K562 (cell line): ENCODE results near the gene HBEGF. TPM values are rescaled to one million over a fixed set of nuclear protein-coding genes. Genes with fewer than 3 reads are reported as not detected.

Experiments used
- ARHGAP35 ChIP-seq: fragments of 450-650 bp; IDR thresholded peaks from 2 replicates; pipeline ENCODE4 v1.6.1; 2018; ENCODE audit not compliant: partially characterized antibody
- BCOR ChIP-seq: fragments of 450-650 bp; IDR thresholded peaks from 2 replicates; pipeline ENCODE4 v1.6.1; 2016
- EP400 ChIP-seq: fragments of 450-650 bp; IDR thresholded peaks from 2 replicates; pipeline ENCODE4 v1.6.1; 2017; ENCODE audit warnings: antibody characterized with exemption, mild to moderate bottlenecking, moderate library complexity
- IFI16 ChIP-seq: fragments of 250-450 bp; sonication (Bioruptor Pico); IDR thresholded peaks from 2 replicates; pipeline ENCODE4 v2.1.2; 2022; ENCODE audit warnings: mild to moderate bottlenecking, inconsistent platforms
- LARP7 ChIP-seq: fragments of 450-650 bp; IDR thresholded peaks from 2 replicates; pipeline ENCODE4 v1.6.1; 2016
- PHB2 ChIP-seq: fragments of 450-650 bp; IDR thresholded peaks from 2 replicates; pipeline ENCODE4 v1.6.1; 2017; ENCODE audit warnings: low read depth
- POLR2A ChIP-seq: fragments of 450-650 bp; conservative IDR thresholded peaks from 2 replicates; pipeline ENCODE4 v1.6.1; 2016
- PRMT5 ChIP-seq: sonication (generic); formaldehyde crosslinking; IDR thresholded peaks from 2 replicates; pipeline ENCODE4 v1.5.0; 2020; ENCODE audit warnings: missing genetic modification reagents
- PTRF ChIP-seq: fragments of 450-650 bp; IDR thresholded peaks from 2 replicates; pipeline ENCODE4 v1.6.1; 2016; ENCODE audit warnings: mild to moderate bottlenecking, missing genetic modification characterization, missing compliant biosample characterization
- RFX5 ChIP-seq: IDR thresholded peaks from 2 replicates; pipeline ENCODE4 v1.6.1; 2011; ENCODE audit warnings: low read depth, mild to moderate bottlenecking, improper control_type of control experiment, low read length
- SNRNP70 ChIP-seq: fragments of 200-400 bp; formaldehyde crosslinking; optimal IDR thresholded peaks from 2 replicates; pipeline ENCODE3; 2017; ENCODE audit warnings: low read depth, low read length
- SRF ChIP-seq, 2 experiments: fragments of 250-450, 450-650 bp in 1 of 2; sonication (Bioruptor Pico) in 1 of 2; sonication (generic) in 1 of 2; formaldehyde crosslinking; IDR thresholded peaks; 2 replicates each; pipeline versions ENCODE4 v1.5.0 to v1.5.1; 2020 to 2022; ENCODE audit warnings: mild to moderate bottlenecking in 1 of 2, missing genetic modification reagents in 1 of 2
- TEAD4 ChIP-seq, 2 experiments: sonication (generic) in 1 of 2; formaldehyde crosslinking in 1 of 2; IDR thresholded peaks; 2 replicates each; pipeline versions ENCODE4 v1.6.1 to v1.8.0; 2012 to 2022; ENCODE audit warnings: borderline replicate concordance in 1 of 2, inconsistent platforms in 1 of 2, low read length in 1 of 2, mild to moderate bottlenecking in 1 of 2, missing genetic modification reagents in 1 of 2
- TSC22D4 ChIP-seq: fragments of 450-650 bp; IDR thresholded peaks from 2 replicates; pipeline ENCODE4 v1.6.1; 2016; ENCODE audit warnings: missing genetic modification characterization, missing biosample characterization, control low read depth
- ZNF124 ChIP-seq: sonication (generic); formaldehyde crosslinking; IDR thresholded peaks from 2 replicates; pipeline ENCODE4 v1.8.1; 2022; ENCODE audit warnings: missing genetic modification reagents
- ZNF274 ChIP-seq: IDR thresholded peaks from 2 replicates; pipeline ENCODE4 v1.6.1; 2011; ENCODE audit warnings: low read depth, mild to moderate bottlenecking, low read length, moderate library complexity, borderline replicate concordance
- ZNF354B ChIP-seq: fragments of 250-450 bp; sonication (Bioruptor Pico); IDR thresholded peaks from 2 replicates; pipeline ENCODE4 v1.4.0; 2020
- ZNF589 ChIP-seq: fragments of 200-800 bp; sonication (Bioruptor generic); IDR thresholded peaks from 2 replicates; pipeline ENCODE4 v1.6.1; 2016; ENCODE audit warnings: low read depth, missing genetic modification characterization, missing compliant biosample characterization
- ZNF644 ChIP-seq: fragments of 200-800 bp; sonication (Bioruptor generic); IDR thresholded peaks from 2 replicates; pipeline ENCODE4 v1.6.1; 2016; ENCODE audit warnings: low read depth, missing genetic modification characterization, missing compliant biosample characterization
- polyA plus RNA-seq, 8 experiments: library from polyadenylated mRNA; depleted of rRNA in 4 of 8; stranded (reverse) in 5 of 8; unstranded in 3 of 8; fragments of >200 nt; fragmentation: Nextera tagmentation in 2 of 8; fragmentation: Illumina TruSeq in 1 of 8; extraction: Ambion mirVana in 2 of 8; extraction: Trizol in 1 of 8; gene quantifications; 2 replicates each; pipeline versions ENCODE4 v1.2.1 to v1.2.3, GENCODE V29; 2011 to 2014; ENCODE audit warnings: inconsistent platforms in 1 of 8, missing spikeins in 1 of 8
- total RNA-seq, 7 experiments: library from RNA; depleted of rRNA in 6 of 7; stranded (reverse); fragments of >200 nt in 6 of 7; fragmentation: Illumina TruSeq in 2 of 7; extraction: Trizol in 2 of 7; gene quantifications; 2 replicates each; pipeline versions ENCODE4 v1.2.1 to v1.2.3, GENCODE V29; 2011 to 2021; ENCODE audit warnings: low replicate concordance in 1 of 7
- TF ChIP-seq, protein P1 (sequence below): IDR thresholded peaks from 3 replicates; pipeline ENCODE4 v1.6.1; 2011; ENCODE audit warnings: borderline replicate concordance, mild to moderate bottlenecking, moderate library complexity; ENCODE audit not compliant: insufficient read length; ENCODE audit errors: extremely low read depth
- TF ChIP-seq, protein P2 (sequence below): fragments of 250-450 bp; sonication (Bioruptor Pico); IDR thresholded peaks from 2 replicates; pipeline ENCODE4 v1.4.0; 2020; ENCODE audit warnings: borderline replicate concordance
- TF ChIP-seq, protein P3 (sequence below): fragments of 450-650 bp; IDR thresholded peaks from 2 replicates; pipeline ENCODE4 v1.6.1; 2016; ENCODE audit warnings: mild to moderate bottlenecking
- TF ChIP-seq, protein P4 (sequence below): sonication (generic); formaldehyde crosslinking; IDR thresholded peaks from 2 replicates; pipeline ENCODE4 v1.8.0; 2022; ENCODE audit warnings: mild to moderate bottlenecking, missing genetic modification reagents

The HBEGF gene
- total and polyA plus RNA-seq, 9 of the 15 experiments (the other 6 are each of a cell fraction or from before 2014, with no cell fraction given) = 0.11 to 1.1 (median 0.60) TPM

DNA sequence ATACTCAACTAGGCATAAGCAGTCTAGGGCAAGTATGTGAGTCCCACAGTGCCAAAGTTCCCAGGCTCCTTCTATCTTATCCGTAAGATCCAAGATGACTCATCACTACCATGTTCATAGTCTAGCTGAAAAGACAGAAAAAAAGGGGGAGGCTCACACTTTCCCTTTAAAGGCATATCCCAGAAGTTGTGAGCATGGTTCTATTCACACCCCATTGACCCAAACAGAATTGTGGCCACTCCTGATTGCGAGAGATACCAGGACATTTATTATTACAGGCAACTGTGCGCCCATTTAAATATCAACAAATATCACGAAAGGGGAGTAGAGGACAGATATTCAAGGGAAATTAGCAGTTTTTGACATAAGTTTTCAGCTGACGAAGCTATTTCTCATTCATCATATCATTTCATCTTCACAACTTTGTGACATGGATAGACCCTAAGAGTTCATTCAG is 35.4 kb downstream of the HBEGF start (continued):
- TF ChIP-seq, protein P1, sequence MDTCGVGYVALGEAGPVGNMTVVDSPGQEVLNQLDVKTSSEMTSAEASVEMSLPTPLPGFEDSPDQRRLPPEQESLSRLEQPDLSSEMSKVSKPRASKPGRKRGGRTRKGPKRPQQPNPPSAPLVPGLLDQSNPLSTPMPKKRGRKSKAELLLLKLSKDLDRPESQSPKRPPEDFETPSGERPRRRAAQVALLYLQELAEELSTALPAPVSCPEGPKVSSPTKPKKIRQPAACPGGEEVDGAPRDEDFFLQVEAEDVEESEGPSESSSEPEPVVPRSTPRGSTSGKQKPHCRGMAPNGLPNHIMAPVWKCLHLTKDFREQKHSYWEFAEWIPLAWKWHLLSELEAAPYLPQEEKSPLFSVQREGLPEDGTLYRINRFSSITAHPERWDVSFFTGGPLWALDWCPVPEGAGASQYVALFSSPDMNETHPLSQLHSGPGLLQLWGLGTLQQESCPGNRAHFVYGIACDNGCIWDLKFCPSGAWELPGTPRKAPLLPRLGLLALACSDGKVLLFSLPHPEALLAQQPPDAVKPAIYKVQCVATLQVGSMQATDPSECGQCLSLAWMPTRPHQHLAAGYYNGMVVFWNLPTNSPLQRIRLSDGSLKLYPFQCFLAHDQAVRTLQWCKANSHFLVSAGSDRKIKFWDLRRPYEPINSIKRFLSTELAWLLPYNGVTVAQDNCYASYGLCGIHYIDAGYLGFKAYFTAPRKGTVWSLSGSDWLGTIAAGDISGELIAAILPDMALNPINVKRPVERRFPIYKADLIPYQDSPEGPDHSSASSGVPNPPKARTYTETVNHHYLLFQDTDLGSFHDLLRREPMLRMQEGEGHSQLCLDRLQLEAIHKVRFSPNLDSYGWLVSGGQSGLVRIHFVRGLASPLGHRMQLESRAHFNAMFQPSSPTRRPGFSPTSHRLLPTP = no peak
- TF ChIP-seq PHB2 (no peak), PRMT5 (CRISPR knock-in tag) (no peak), SNRNP70 (no peak), TSC22D4 (no peak), SRF (CRISPR knock-in tag; IDR thresholded peaks at IDR 0.05) (peak in 1 of 2 experiments; percentile 84; a peak in 2 of 4 replicates), POLR2A (no peak), BCOR (no peak), IFI16 (CRISPR knock-in tag) (no peak), ZNF644 (no peak), EP400 (peak; percentile 23; the same call in 1 of the 2 replicates), LARP7 (no peak), ZNF589 (CRISPR knock-in tag) (no peak), ZNF274 (no peak), ZNF124 (no peak), ZNF354B (CRISPR knock-in tag) (no peak), RFX5 (no peak), TEAD4 (IDR thresholded peaks at IDR 0.05; ENCODE audit: low read length) (no peak; the same call in 1 of the 2 replicates), TEAD4 (CRISPR knock-in tag; IDR thresholded peaks at IDR 0.05; ENCODE audit: borderline replicate concordance) (no peak), ARHGAP35 (no peak), PTRF (no peak)
- TF ChIP-seq, protein P2, sequence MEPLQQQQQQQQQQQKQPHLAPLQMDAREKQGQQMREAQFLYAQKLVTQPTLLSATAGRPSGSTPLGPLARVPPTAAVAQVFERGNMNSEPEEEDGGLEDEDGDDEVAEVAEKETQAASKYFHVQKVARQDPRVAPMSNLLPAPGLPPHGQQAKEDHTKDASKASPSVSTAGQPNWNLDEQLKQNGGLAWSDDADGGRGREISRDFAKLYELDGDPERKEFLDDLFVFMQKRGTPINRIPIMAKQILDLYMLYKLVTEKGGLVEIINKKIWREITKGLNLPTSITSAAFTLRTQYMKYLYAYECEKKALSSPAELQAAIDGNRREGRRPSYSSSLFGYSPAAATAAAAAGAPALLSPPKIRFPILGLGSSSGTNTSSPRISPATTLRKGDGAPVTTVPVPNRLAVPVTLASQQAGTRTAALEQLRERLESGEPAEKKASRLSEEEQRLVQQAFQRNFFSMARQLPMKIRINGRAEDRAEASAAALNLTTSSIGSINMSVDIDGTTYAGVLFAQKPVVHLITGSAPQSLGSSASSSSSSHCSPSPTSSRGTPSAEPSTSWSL (CRISPR knock-in tag) = no peak
- TF ChIP-seq, protein P3, sequence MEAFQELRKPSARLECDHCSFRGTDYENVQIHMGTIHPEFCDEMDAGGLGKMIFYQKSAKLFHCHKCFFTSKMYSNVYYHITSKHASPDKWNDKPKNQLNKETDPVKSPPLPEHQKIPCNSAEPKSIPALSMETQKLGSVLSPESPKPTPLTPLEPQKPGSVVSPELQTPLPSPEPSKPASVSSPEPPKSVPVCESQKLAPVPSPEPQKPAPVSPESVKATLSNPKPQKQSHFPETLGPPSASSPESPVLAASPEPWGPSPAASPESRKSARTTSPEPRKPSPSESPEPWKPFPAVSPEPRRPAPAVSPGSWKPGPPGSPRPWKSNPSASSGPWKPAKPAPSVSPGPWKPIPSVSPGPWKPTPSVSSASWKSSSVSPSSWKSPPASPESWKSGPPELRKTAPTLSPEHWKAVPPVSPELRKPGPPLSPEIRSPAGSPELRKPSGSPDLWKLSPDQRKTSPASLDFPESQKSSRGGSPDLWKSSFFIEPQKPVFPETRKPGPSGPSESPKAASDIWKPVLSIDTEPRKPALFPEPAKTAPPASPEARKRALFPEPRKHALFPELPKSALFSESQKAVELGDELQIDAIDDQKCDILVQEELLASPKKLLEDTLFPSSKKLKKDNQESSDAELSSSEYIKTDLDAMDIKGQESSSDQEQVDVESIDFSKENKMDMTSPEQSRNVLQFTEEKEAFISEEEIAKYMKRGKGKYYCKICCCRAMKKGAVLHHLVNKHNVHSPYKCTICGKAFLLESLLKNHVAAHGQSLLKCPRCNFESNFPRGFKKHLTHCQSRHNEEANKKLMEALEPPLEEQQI = no peak
- TF ChIP-seq, protein P4, sequence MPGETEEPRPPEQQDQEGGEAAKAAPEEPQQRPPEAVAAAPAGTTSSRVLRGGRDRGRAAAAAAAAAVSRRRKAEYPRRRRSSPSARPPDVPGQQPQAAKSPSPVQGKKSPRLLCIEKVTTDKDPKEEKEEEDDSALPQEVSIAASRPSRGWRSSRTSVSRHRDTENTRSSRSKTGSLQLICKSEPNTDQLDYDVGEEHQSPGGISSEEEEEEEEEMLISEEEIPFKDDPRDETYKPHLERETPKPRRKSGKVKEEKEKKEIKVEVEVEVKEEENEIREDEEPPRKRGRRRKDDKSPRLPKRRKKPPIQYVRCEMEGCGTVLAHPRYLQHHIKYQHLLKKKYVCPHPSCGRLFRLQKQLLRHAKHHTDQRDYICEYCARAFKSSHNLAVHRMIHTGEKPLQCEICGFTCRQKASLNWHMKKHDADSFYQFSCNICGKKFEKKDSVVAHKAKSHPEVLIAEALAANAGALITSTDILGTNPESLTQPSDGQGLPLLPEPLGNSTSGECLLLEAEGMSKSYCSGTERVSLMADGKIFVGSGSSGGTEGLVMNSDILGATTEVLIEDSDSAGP (CRISPR knock-in tag) = peak; percentile 83
